ENCODE data around the gene HASPIN. TPM values are rescaled to one million over a fixed set of nuclear protein-coding genes. Genes with fewer than 3 reads are reported as not detected.
"Not testable (repeated sequence)": the region's sequence is repeated elsewhere in the genome, so short reads cannot be mapped to it uniquely, and the experiment has no call there.

Gene HASPIN
- total RNA-seq, 1 donor = 0.52 TPM

DNA sequence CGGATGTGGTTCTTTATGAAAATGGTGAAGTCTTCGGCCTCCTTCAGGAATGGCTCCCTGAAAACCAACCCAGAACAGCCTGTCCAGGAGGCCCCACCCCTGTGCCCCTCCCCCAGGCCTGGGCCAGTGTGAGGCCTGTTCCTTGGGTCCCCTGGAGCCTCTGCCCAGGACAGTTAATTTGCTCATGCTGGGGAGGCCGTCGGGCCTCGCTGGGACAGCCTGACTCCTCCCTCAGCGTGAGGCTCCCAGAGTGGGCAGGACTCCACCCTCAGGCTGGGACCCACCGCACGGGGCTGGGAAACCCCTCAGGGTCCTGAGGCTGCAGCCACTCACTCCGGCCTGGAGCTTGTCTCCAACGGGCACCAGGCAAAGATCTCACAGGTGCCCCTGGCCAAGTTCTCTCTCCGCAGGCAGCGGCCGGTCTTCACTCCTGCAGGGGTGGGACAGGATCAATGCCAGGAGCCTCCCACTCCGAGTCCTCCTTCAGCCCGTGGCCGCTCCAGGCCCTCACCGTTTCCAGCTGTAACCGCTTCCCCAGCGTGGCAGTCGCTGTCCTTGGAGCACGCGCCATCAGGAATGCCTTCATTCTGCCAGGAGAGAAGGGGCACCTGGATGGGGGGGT lies 33.5 kb upstream of the HASPIN start:
- Histone ChIP-seq H3K9me3 (ENCODE audit: low read depth, low read length) (no peaks in the 10 kb centered on the region), H3K4me3 (ENCODE audit: low read length) (no peak overlapping the region), H3K4me1 (ENCODE audit: insufficient read depth, low read length) (peaks cover 54% of the 10 kb centered on the region), H3K27me3 (ENCODE audit: insufficient read depth, low read length) (no peaks in the 10 kb centered on the region)

DNA sequence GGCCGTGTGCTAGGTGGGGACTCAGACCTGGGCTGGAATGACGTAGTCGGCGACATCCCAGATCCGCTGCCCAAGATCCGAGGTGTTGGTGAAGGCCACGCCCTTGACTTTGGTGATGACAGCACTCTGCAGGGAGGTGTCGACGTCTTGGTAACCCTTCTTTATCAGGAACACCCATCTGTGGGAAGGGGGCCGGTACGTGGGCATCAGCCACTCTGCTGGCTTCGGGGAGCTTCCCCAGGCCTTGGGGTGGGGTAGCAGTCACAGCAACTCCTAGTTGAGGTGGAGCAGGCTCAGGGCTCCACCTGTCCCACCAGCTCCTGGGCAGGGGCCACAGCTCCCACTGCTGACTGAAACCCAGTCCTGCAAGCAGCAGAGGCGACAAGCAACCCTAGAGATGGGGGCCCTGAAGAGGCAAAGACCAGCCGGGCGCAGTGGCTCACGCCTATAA lies 32.1 kb upstream of the HASPIN start:
- Histone ChIP-seq H3K9me3 (ENCODE audit: low read depth, low read length) (no peaks in the 10 kb centered on the region), H3K4me3 (ENCODE audit: low read length) (no peak overlapping the region), H3K27me3 (ENCODE audit: insufficient read depth, low read length) (no peaks in the 10 kb centered on the region), H3K4me1 (ENCODE audit: insufficient read depth, low read length) (peaks cover 65% of the 10 kb centered on the region)

DNA sequence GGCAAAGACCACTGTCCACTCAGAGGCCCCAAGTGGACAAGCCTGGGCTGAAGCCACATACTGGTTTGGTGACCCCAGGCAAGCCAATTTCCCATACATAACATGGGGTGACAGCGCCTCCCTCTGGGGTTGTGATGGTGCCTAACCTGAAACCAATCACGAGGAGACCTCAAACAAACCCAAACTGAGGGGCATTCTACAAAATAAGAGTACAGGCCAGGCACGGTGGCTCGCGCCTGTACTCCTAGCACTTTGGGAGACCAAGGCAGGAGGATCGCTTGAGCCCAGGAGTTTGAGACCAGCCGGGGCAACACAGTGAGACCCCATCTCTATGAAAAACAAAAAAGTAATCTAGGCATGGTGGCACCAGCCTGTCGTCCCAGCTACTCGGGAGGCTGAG lies 31.4 kb upstream of the HASPIN start:
- no peaks in the 10 kb centered on the region for H3K27me3 ChIP-seq (ENCODE audit: insufficient read depth, low read length)
- H3K9me3 ChIP-seq (ENCODE audit: low read depth, low read length) = no peaks in the 10 kb centered on the region
- peaks cover 67% of the 10 kb centered on the region for H3K4me1 ChIP-seq (ENCODE audit: insufficient read depth, low read length)
- no peak overlapping the region for H3K4me3 ChIP-seq (ENCODE audit: low read length)

DNA sequence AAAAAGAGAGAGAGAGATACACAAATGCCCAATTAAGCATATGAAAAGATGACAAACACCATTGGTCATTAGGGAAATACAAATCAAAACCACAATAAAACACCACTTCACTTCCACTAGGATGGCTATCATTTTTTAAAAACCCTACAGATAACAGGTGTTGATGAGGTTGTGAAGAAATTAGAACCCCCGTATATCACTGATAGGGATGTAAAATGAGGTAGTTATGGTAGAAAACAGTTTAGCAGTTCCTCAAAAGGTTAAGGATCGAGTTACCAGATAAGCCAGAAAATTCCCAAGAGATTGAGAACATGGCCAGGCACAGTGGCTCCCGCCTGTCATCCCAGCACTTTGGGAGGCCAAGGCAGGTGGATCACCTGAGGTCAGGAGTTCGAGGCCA lies 30.6 kb upstream of the HASPIN start:
- no peak overlapping the region for H3K4me3 ChIP-seq (ENCODE audit: low read length)
- H3K9me3 ChIP-seq (ENCODE audit: low read depth, low read length) = no peaks in the 10 kb centered on the region
- no peaks in the 10 kb centered on the region for H3K27me3 ChIP-seq (ENCODE audit: insufficient read depth, low read length)
- H3K4me1 ChIP-seq (ENCODE audit: insufficient read depth, low read length) = peaks cover 66% of the 10 kb centered on the region

DNA sequence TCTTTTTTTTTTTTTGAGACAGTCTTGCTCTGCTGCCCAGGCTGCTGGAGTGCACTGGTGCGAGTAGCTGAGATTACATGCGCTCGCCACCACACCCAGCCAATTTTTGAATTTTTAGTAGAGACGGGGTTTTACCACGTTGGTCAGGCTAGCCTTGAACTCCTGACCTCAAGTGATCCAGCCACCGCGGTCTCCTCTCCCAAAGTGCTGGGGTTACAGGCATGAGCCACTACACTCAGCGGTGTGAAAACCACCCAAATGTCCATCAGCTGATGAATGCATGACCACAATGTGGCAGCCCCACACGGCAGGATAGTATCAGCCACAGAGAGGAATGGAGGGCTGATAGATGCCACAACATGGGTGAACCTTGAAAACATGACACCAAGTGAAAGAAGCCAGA lies 29.9 kb upstream of the HASPIN start:
- H3K9me3 ChIP-seq (ENCODE audit: low read depth, low read length) = no peaks in the 10 kb centered on the region
- H3K4me3 ChIP-seq (ENCODE audit: low read length) = peak overlapping the region; percentile 55
- no peaks in the 10 kb centered on the region for H3K27me3 ChIP-seq (ENCODE audit: insufficient read depth, low read length)
- peaks cover 59% of the 10 kb centered on the region for H3K4me1 ChIP-seq (ENCODE audit: insufficient read depth, low read length)

DNA sequence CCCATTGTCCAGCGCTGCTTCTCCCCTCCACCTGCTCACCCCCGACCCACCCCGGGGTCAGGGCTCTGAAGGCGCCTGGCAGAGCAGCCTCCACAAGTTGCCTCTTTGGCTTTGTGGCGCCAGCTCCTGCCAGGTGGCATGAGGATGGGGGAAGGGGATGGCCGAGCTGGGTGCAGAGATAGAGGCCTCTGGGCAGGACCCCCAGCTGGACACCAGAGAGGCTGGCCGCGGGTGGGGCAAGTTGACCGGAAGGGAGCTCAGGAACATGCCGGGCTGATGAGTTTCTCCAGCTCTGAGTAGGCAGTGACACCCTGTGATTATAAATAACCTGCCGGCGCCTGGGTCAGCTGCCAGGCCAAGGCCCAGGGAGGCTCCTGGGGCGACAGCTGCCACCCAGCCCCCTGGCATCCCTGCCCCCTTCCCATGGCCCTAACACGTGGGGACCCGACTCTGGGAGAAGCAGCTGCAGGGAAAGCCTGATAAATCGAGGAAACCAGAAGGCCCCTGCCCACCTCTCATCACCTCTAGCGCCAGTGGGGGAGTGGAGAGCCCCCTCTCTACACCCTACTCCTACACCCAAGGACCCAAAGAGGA lies 28.5 kb upstream of the HASPIN start:
- Histone ChIP-seq H3K4me3 (ENCODE audit: low read length) (peak overlapping the region; percentile 55), H3K9me3 (ENCODE audit: low read depth, low read length) (no peaks in the 10 kb centered on the region), H3K27me3 (ENCODE audit: insufficient read depth, low read length) (no peaks in the 10 kb centered on the region), H3K4me1 (ENCODE audit: insufficient read depth, low read length) (peaks cover 50% of the 10 kb centered on the region)

DNA sequence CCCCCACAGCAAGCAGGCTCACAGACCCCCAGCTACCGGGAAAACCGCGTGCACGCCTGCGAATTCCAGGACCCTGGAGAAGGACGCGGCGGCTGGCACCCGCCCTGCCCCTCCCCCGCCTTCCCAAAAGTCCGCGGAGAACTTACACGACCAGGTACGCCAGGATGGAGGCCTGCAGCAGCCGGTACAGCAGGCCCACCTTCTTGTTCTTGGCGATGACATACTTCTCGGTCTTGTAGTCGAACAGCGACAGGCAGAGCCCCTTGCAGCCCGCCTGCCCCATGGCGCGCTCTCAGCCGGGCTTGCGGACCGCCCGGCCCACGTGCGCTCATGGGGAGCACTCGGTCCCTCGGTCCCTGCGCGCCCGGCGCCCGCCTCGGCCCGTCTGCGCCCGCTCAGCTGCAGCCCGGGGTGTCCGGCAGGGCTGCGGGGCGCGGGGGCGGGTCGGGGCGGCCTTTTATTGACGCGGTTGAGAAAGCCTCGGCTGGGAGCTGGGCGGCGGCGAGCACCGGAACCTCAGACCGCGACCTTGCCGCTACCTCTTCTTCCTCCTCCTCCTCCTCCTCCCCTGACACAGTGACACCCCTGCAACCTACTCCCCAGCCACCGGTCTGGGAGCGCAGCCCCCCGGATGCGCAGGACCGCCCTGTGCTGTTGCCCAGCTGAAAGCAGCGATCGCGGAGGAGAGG lies 27.8 kb upstream of the HASPIN start, which contains the start of gene P2RX5:
Gene P2RX5, minus strand, starts transcription at position 433 of the 689 bp plus-strand sequence. Its CDS starts 150 bp downstream, at position 283.
- Histone ChIP-seq H3K4me1 (ENCODE audit: insufficient read depth, low read length) (peaks cover 44% of the 10 kb centered on the region), H3K9me3 (ENCODE audit: low read depth, low read length) (no peaks in the 10 kb centered on the region), H3K27me3 (ENCODE audit: insufficient read depth, low read length) (no peaks in the 10 kb centered on the region), H3K4me3 (ENCODE audit: low read length) (peak within 1 kb of the TSS; percentile 55)

DNA sequence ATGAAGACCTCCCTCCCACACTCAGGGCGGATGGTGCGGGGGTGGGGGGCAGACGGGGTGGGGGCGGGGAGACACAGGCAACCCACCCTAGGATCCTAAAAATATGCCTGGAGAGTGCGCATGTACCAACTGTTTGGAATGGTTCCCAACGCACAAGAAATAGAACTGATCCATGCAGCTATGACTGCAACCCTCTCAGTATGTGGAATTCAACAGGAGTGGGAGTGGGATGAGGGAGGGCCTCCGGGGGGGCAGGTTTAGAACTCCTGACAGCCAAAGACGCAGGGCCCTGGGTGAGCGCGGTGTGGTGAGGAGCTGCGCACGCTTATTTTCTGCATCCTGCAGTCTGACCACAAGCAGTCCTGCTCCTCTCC lies 26.6 kb upstream of the HASPIN start:
- Histone ChIP-seq H3K4me1 (ENCODE audit: insufficient read depth, low read length) (peaks cover 37% of the 10 kb centered on the region), H3K27me3 (ENCODE audit: insufficient read depth, low read length) (no peaks in the 10 kb centered on the region), H3K4me3 (ENCODE audit: low read length) (no peak overlapping the region), H3K9me3 (ENCODE audit: low read depth, low read length) (no peaks in the 10 kb centered on the region)

DNA sequence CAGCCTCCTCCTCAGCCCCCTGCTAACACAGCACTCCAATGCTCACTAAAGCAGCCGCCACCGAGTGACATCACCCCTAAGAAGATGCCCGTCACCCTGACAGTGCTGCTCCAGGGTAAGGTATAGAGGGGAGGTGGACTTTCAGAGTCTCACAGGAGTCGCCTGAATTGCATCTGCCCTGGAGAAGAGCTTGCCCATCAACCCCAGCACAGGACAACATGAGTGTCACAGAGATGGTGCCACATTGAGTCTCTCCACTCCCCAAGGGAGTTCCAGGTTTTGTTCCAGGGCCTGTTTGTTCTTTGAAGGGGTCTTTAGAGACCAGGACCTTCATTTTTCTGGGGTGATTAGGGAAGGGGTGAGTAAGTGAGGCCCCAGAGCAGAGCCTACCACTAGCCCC lies 25.6 kb upstream of the HASPIN start:
- H3K9me3 ChIP-seq (ENCODE audit: low read depth, low read length) = no peaks in the 10 kb centered on the region
- no peaks in the 10 kb centered on the region for H3K27me3 ChIP-seq (ENCODE audit: insufficient read depth, low read length)
- H3K4me1 ChIP-seq (ENCODE audit: insufficient read depth, low read length) = peaks cover 32% of the 10 kb centered on the region
- H3K4me3 ChIP-seq (ENCODE audit: low read length) = no peak overlapping the region

DNA sequence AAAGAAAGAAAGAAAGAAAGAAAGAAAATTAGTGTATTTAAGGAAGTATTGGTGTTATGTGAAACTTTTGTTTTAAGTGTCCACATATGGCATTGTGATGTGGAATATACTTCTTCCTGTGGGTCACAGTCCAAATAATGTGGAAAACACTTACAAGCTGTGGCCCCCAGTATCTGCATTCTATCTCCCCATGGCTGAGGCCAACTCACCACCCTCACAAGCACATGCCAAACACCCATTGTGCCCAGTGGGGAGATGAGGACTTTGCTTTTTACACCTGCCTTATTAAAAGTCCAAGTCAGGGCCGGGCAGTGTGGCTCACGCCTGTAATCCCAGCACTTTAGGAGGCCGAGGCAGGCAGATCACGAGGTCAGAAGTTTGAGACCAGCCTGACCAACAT lies 23.8 kb upstream of the HASPIN start:
- H3K9me3 ChIP-seq (ENCODE audit: low read depth, low read length) = no peaks in the 10 kb centered on the region
- no peaks in the 10 kb centered on the region for H3K27me3 ChIP-seq (ENCODE audit: insufficient read depth, low read length)
- H3K4me3 ChIP-seq (ENCODE audit: low read length) = no peak overlapping the region
- H3K4me1 ChIP-seq (ENCODE audit: insufficient read depth, low read length) = peaks cover 19% of the 10 kb centered on the region

DNA sequence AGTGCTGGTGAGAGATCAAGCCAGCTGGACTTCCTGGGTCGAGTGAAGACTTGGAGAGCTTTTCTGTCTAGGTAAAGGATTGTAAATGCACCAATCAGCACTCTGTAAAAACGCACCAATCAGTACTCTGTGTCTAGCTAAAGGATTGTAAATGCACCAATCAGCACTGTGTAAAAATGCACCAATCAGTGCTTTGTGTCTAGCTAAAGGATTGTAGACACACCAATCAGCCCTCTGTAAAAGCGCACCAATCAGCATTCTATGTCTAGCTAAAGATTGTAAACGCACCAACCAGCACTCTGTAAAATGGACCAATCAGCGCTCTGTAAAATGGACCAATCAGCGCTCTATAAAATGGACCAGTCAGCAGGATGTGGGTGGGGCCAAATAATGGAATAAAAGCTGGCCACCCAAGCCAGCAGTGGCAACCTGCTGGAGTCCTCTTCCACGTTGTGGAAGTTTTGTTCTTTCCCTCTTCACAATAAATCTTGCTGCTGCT lies 21.6 kb upstream of the HASPIN start:
- H3K9me3 ChIP-seq (ENCODE audit: low read depth, low read length); H3K27me3 ChIP-seq (ENCODE audit: insufficient read depth, low read length); H3K4me3 ChIP-seq (ENCODE audit: low read length); H3K4me1 ChIP-seq (ENCODE audit: insufficient read depth, low read length): not testable (repeated sequence)

DNA sequence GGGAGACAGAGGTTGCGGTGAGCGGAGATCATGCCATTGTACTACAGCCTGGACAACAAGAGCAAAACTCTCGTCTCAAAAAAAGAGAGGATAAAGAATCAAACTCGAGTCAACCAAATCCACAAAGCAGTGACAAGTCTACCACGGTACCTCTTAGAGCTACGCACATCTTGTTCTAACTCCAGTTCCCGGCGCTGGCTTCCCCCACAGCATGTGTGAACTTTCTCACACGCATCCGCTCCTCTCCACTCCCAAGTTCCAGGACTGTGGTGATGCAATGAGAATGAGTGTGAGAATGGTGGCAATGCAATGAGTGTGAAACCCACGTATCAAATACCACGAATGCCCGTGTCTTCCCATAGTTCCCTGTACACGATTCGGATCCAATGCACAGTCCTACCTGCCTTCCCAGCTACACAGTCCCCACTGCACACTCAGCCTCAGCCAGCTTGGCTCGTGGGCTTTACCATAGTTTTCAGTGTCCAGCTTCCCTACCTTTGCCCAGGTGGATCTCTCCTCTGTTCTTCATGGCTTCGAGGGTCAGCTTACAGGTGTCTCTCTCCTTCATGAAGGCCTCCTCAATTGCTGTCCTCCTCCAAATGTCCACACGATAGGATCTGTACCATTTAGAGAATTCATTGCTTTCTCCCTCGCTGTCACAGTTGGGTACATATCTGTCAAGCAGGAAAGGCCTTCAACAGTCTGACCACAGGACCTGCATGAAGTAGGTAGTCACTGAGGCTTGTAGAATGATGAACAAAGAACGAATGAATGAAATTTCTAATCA lies 18.6 kb upstream of the HASPIN start:
- Histone ChIP-seq H3K27me3 (ENCODE audit: insufficient read depth, low read length) (no peaks in the 10 kb centered on the region), H3K9me3 (ENCODE audit: low read depth, low read length) (no peaks in the 10 kb centered on the region), H3K4me1 (ENCODE audit: insufficient read depth, low read length) (peaks cover 17% of the 10 kb centered on the region), H3K4me3 (ENCODE audit: low read length) (no peak overlapping the region)

DNA sequence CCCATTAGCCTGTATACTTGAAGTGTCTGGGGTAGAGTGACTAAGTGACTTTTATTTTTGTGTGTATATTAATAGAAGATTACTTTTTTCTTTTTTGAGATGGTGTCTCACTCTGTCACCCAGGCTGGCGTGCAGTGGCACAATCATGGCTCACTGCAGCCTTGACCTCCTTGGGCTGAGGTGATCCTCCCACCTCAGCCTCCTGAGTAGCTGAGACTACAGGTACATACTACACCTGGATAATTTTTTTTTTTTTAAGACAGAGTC lies 18.1 kb upstream of the HASPIN start:
- not testable (repeated sequence) for H3K4me3 ChIP-seq (ENCODE audit: low read length); H3K9me3 ChIP-seq (ENCODE audit: low read depth, low read length); H3K27me3 ChIP-seq (ENCODE audit: insufficient read depth, low read length)
- peaks cover 22% of the 10 kb centered on the region for H3K4me1 ChIP-seq (ENCODE audit: insufficient read depth, low read length)

DNA sequence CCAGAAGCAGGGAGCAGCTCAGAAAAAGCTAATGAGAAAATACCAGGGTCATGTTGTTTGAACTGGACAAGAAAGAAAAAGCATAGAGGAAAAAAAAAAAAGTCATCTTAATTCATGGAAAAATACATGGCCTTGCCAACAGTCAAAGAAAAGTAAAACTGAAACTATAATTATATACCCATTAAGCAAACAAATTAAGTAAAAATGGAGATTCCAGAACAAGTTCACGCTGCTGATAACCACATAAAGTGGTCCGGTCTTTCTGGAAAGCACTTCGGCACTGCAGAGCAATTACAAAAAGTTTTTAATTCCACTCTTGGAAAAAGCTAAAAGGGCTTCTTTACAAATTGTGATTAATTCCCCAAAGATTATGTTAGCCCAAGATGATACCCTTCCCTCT lies 15.3 kb upstream of the HASPIN start:
- Histone ChIP-seq H3K9me3 (ENCODE audit: low read depth, low read length) (no peaks in the 10 kb centered on the region), H3K4me1 (ENCODE audit: insufficient read depth, low read length) (peaks cover 46% of the 10 kb centered on the region), H3K27me3 (ENCODE audit: insufficient read depth, low read length) (no peaks in the 10 kb centered on the region), H3K4me3 (ENCODE audit: low read length) (no peak overlapping the region)

DNA sequence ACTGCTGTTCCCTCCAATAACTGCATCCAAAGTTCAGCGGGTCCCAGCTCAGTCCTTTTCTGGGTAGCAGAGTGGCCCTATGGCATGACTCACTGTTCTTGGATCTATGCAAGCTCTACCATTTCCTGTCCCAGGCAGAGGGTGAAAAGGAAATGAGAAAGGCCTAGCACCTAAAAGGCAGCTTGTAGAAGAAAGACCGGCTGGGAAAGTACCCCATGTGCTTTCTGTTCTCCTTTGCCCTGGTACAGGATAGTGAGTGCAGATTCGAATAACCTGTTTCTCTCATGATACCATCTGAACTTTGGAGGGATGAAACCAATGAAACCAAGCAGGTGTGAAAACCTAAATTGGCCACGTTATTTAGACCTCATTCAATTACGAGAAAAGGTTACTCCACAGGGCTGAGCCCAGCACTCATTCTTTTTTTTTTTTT lies 12.7 kb upstream of the HASPIN start:
- H3K27me3 ChIP-seq (ENCODE audit: insufficient read depth, low read length) = no peaks in the 10 kb centered on the region
- no peak overlapping the region for H3K4me3 ChIP-seq (ENCODE audit: low read length)
- no peaks in the 10 kb centered on the region for H3K9me3 ChIP-seq (ENCODE audit: low read depth, low read length)
- peaks cover 43% of the 10 kb centered on the region for H3K4me1 ChIP-seq (ENCODE audit: insufficient read depth, low read length)

Data from mononuclear cell (primary cell).